Panc1 (cell line): ENCODE results near the gene SMARCE1. TPM values are rescaled to one million over a fixed set of nuclear protein-coding genes. Genes with fewer than 3 reads are reported as not detected.

Experiments
- ATAC-seq: fragments of 200-7000 bp; cut with Tn5 transposase; 2 replicates; pipeline ENCODE4 v1.9.1; 2020; ENCODE audit warnings: mild to moderate bottlenecking, moderate library complexity
- BruUV-seq: library from RNA; stranded (reverse); fragments of 400-500 nt; replicated peaks from 2 replicates; lab custom pipeline; 2021; lab: Mats Ljungman, UMichigan
- CTCF ChIA-PET: fragments of 300-600 bp; sonication (Branson Sonifier 250); formaldehyde crosslinking; loops from one replicate; lab custom pipeline; 2022; ENCODE audit warnings: antibody characterized with exemption; lab: Charles Lee
- POLR2A ChIA-PET: fragments of 300-600 bp; sonication (Branson Sonifier 250); formaldehyde crosslinking; loops from one replicate; lab custom pipeline; 2022; ENCODE audit warnings: antibody characterized with exemption; lab: Charles Lee
- DNase-seq: peaks from one replicate; pipeline ENCODE4 v3.0.0-alpha.2; 2010; ENCODE audit warnings: low read depth, low spot score
- H3K27ac ChIP-seq: 2 replicates; pipeline ENCODE4 v1.5.1; 2011; ENCODE audit warnings: mild to moderate bottlenecking, low read length, inconsistent platforms
- H3K27me3 ChIP-seq: fragments of 200-500 bp; sonication (Bioruptor generic); 2 replicates; pipeline ENCODE4 v1.6.0; 2014; ENCODE audit warnings: low read length, inconsistent platforms; ENCODE audit not compliant: control insufficient read depth, insufficient read depth
- H3K36me3 ChIP-seq: fragments of 200-500 bp; sonication (Bioruptor generic); 2 replicates; pipeline ENCODE4 v1.5.1; 2014; ENCODE audit warnings: inconsistent platforms, mild to moderate bottlenecking, low read length, moderate library complexity; ENCODE audit not compliant: control insufficient read depth, insufficient read depth
- H3K4me1 ChIP-seq: 2 replicates; pipeline ENCODE4 v1.5.1; 2011; ENCODE audit warnings: inconsistent platforms, mild to moderate bottlenecking, low read length, moderate library complexity; ENCODE audit not compliant: control insufficient read depth, insufficient read depth
- H3K4me3 ChIP-seq, 2 experiments: 2 replicates each; pipeline ENCODE4 v1.5.1; 2011 to 2012; ENCODE audit warnings: low read depth in 2 of 2, low read length in 2 of 2, mild to moderate bottlenecking in 2 of 2, inconsistent platforms in 1 of 2, moderate library complexity in 1 of 2
- H3K9me3 ChIP-seq: fragments of 200-500 bp; sonication (Bioruptor generic); 2 replicates; pipeline ENCODE4 v1.5.1; 2014; ENCODE audit warnings: low read depth, mild to moderate bottlenecking, inconsistent platforms, low read length, moderate library complexity; ENCODE audit not compliant: control insufficient read depth, insufficient read depth
- CTCF ChIP-seq: fragments of 450-650 bp; IDR thresholded peaks from 2 replicates; pipeline ENCODE4 v1.5.1; 2017; ENCODE audit warnings: mild to moderate bottlenecking
- POLR2AphosphoS5 ChIP-seq: IDR thresholded peaks from 2 replicates; pipeline ENCODE4 v1.6.1; 2012; ENCODE audit warnings: mild to moderate bottlenecking, low read depth, low read length, moderate library complexity
- SIN3A ChIP-seq: IDR thresholded peaks from 2 replicates; pipeline ENCODE4 v1.6.1; 2012; ENCODE audit warnings: low read depth, mild to moderate bottlenecking, low read length, moderate library complexity, borderline replicate concordance; ENCODE audit not compliant: insufficient read depth
- TCF7L2 ChIP-seq: IDR thresholded peaks from 2 replicates; pipeline ENCODE4 v1.6.1; 2011; ENCODE audit warnings: mild to moderate bottlenecking, low read depth, low read length, inconsistent platforms
- in situ Hi-C: cut with HindIII; loops from 2 replicates; pipeline ENCODE4 v1.10.0; 2016; ENCODE audit warnings: low sequenced_read_pairs, low pct_unique_long_range_greater_than_20kb
- intact Hi-C: fragments of 100-400 bp; cut with micrococcal nuclease; formaldehyde crosslinking; loops from one replicate; pipeline ENCODE4 v1.10.0; 2022; ENCODE audit not compliant: unreplicated experiment
- total RNA-seq: library from RNA; stranded (reverse); gene quantifications from one replicate; pipeline ENCODE4 v1.2.1, GENCODE V29; 2021; ENCODE audit not compliant: unreplicated experiment
- TF ChIP-seq, protein P1 (sequence below), 2 experiments: IDR thresholded peaks; 2 replicates each; pipeline ENCODE4 v1.6.1; 2011 to 2012; ENCODE audit warnings: low read depth in 2 of 2, control low read depth in 1 of 2, low read length in 1 of 2, mild to moderate bottlenecking in 1 of 2, moderate library complexity in 1 of 2; ENCODE audit not compliant: insufficient read depth in 1 of 2

The SMARCE1 gene
- total RNA-seq, 1 experiment from 2014 or later, result 129 TPM

- no peaks in the 10 kb centered on the region for H3K4me1 ChIP-seq
- POLR2A ChIA-PET, result no interaction called here
- H3K4me3 ChIP-seq, result no peak overlapping the region
- no peaks in the 10 kb centered on the region; the same call in 1 of the 2 replicates for H3K27me3 ChIP-seq
- H3K9me3 ChIP-seq, result no peaks in the 10 kb centered on the region
- TF ChIP-seq CTCF (no peak), TCF7L2 (no peak), SIN3A (no peak), POLR2AphosphoS5 (no peak)
- TF ChIP-seq, protein P1, sequence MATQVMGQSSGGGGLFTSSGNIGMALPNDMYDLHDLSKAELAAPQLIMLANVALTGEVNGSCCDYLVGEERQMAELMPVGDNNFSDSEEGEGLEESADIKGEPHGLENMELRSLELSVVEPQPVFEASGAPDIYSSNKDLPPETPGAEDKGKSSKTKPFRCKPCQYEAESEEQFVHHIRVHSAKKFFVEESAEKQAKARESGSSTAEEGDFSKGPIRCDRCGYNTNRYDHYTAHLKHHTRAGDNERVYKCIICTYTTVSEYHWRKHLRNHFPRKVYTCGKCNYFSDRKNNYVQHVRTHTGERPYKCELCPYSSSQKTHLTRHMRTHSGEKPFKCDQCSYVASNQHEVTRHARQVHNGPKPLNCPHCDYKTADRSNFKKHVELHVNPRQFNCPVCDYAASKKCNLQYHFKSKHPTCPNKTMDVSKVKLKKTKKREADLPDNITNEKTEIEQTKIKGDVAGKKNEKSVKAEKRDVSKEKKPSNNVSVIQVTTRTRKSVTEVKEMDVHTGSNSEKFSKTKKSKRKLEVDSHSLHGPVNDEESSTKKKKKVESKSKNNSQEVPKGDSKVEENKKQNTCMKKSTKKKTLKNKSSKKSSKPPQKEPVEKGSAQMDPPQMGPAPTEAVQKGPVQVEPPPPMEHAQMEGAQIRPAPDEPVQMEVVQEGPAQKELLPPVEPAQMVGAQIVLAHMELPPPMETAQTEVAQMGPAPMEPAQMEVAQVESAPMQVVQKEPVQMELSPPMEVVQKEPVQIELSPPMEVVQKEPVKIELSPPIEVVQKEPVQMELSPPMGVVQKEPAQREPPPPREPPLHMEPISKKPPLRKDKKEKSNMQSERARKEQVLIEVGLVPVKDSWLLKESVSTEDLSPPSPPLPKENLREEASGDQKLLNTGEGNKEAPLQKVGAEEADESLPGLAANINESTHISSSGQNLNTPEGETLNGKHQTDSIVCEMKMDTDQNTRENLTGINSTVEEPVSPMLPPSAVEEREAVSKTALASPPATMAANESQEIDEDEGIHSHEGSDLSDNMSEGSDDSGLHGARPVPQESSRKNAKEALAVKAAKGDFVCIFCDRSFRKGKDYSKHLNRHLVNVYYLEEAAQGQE (IDR thresholded peaks at IDR 0.05; ENCODE audit: insufficient read depth in 1 of 2, low read depth in 2 of 2, low read length in 1 of 2), result no peak
- no TSS peak for BruUV-seq
- H3K27ac ChIP-seq, result no peak overlapping the region
- in situ Hi-C loops, result no loop called here
- CTCF ChIA-PET, result no interaction called here
- no peak for DNase-seq
- no peaks in the 10 kb centered on the region for H3K36me3 ChIP-seq
- ATAC-seq, result no peak
- intact Hi-C loops, result no loop called here
These were observed 42.3 kb downstream of the SMARCE1 start for GRCh38 chr17:40605306-40605705.

- no peak for ATAC-seq
- Histone ChIP-seq H3K9me3 (no peaks in the 10 kb centered on the region), H3K36me3 (no peaks in the 10 kb centered on the region), H3K4me1 (no peaks in the 10 kb centered on the region), H3K27ac (no peak overlapping the region), H3K4me3 (no peak overlapping the region), H3K27me3 (no peaks in the 10 kb centered on the region)
- ChIA-PET POLR2A (no interaction called here), CTCF (no interaction called here)
- BruUV-seq, result no TSS peak
- intact Hi-C loops, result no loop called here
- DNase-seq, result no peak
- TF ChIP-seq POLR2AphosphoS5 (no peak), CTCF (no peak), TCF7L2 (no peak), SIN3A (no peak)
- TF ChIP-seq, protein P1 (IDR thresholded peaks at IDR 0.05; ENCODE audit: insufficient read depth in 1 of 2, low read depth in 2 of 2, low read length in 1 of 2), result no peak
- in situ Hi-C loops, result no loop called here
These were observed 43.1 kb downstream of the SMARCE1 start for GRCh38 chr17:40604327-40605080.
